Measurements from ENCODE around the gene ABHD16A.

Gene ABHD16A

DNA sequence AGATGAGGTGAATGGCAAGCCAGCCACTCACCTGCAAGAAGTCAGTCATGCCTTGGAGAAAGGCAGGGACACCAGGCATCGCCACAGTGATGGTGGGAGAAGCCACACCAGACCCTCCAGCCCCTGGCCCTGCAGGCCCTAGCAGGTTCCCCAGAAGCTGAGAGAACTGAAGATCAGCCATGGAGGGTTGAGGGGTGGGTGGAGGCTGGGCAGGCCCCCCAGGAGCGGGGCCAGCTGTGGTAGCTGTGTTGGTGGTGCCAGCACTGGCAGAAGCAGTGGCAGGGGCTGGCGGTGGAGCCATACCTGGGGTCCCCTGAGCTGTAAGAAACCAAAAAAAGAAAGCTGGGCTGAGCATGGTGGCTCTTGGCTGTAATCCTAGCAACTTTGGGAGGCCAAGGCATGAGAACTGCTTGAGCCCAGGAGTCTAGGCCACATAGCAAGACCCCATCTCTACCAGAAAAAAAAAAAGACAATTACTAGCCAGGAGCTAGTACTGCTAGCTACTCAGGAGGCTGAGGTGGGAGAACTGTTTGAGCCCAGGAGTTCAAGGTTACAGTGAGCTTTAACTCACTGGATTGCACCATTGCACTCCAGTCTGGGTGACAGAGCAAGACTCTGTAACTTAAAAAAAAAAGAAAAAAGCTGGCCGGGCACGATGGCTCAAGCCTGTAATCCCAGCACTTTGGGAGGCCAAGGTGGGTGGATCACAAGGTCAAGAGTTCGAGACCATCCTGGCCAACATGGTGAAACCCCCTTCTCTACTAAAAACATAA, 60.1 kb downstream of the ABHD16A start:
- DNase-seq (ENCODE audit: low read depth in 2 of 2): no peak

DNA sequence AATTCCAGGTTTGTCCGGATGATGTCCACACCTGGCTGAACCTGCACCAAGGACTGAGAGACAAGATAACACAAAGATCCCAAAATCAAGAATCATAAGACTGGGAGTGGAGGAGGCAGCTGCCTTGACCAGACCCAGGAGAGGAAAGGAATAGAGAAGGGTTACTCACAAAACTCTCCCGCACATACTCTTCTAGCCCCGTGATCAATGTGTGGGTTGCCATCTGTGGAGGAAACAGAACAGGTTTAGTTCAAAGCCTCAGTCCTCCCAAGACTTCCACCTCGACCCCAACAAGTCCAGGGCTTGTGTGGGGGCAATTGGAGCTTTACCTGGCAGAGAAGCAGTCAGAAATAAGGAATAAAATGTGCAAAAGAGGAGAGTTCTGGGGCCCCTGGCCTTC, 61.8 kb downstream of the ABHD16A start:
- no peak for DNase-seq (ENCODE audit: low read depth in 2 of 2)

DNA sequence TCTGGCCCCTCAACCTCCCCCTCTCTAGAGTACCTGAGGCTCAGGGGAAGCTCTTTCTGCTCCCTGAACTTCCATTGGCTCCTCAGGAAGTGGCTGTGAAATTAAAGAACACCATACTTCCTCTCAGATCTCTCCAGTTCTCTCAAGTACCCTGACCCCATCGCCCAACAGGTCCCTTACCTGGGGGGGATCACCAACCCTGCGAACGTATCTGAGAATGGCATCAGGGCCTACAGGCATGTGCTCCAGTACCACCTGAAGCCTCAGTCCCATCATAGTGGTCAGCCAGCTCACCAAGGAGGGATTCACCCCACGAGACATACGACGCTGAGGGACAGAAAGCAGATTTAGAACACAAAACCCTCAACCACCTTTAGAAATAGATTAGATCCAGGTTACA, 62.5 kb downstream of the ABHD16A start:
- no peak for DNase-seq (ENCODE audit: low read depth in 2 of 2)

DNA sequence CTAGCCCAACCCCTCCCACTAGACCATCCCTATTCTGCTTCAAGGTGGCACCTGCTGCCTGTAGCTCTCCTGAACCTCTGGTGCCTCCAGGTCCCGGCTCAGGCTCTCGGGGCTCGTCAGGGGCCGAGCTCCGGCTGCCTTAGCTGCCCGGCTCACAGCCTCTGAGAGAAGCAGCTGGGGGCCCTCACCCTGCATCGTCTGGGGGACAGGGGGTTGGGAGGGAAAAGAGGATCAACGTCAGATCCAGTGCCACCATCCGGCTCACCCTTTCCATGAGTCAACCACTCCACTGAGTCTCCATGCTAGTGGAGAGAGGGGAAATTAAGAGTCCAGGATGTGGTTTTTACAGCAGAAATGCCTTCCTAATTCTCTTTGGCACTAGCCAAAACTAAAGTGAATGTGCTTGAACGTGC, 63.7 kb downstream of the ABHD16A start:
- peak in 1 of 2 donors; percentile 33 for DNase-seq (ENCODE audit: low read depth in 2 of 2)

DNA sequence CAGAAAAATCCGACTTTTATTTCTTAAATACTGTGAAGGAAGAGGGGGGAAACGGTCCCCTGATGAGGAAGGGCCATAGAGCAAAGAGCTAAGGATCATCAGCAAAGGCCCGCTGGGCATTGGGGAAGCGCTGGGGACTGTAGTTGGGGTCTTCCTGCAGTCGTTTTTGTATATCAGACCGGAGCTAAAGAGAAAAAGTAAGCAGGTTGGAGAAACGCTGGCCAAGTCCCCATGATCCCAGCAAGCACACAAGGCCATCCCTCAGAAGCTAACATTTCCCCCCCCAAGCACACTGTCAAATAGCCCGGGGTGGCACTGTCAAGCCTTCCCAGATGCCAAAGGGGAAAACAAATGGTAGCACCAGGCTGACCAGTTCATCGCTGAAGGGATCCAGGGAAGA, 64.1 kb downstream of the ABHD16A start:
- DNase-seq (ENCODE audit: low read depth in 2 of 2): no peak
